Neural crest cell (in vitro differentiated cells): Measurements from ENCODE around the gene PNPLA2. TPM values are rescaled to one million over a fixed set of nuclear protein-coding genes. Genes with fewer than 3 reads are reported as not detected.

Experiments used
- DNase-seq: peaks from one replicate; pipeline ENCODE4 v3.0.0; 2021; ENCODE audit warnings: low read depth, mixed read lengths, low spot score
- H3K27ac Mint-ChIP-seq: one replicate; pipeline ENCODE4 v1.8.0; 2021; ENCODE audit warnings: mild to moderate bottlenecking, mixed read lengths; ENCODE audit not compliant: unreplicated experiment
- H3K27me3 Mint-ChIP-seq: 2 replicates; pipeline ENCODE4 v1.8.0; 2021; ENCODE audit warnings: low read depth, mild to moderate bottlenecking, mixed read lengths
- H3K36me3 Mint-ChIP-seq: 2 replicates; pipeline ENCODE4 v1.8.0; 2021; ENCODE audit warnings: low read depth, mild to moderate bottlenecking, mixed read lengths
- H3K4me1 Mint-ChIP-seq: 2 replicates; pipeline ENCODE4 v1.8.0; 2021; ENCODE audit warnings: mixed read lengths
- H3K4me3 Mint-ChIP-seq: one replicate; pipeline ENCODE4 v1.8.0; 2021; ENCODE audit warnings: mild to moderate bottlenecking, mixed read lengths
- H3K9me3 Mint-ChIP-seq: 2 replicates; pipeline ENCODE4 v1.8.0; 2021; ENCODE audit warnings: mixed read lengths
- total RNA-seq: library from RNA; stranded (reverse); gene quantifications from 2 replicates; pipeline ENCODE4 v1.2.1, GENCODE V29; 2021
- TF ChIP-seq, protein P1 (sequence below): fragments of 200-600 bp; sonication (generic); conservative IDR thresholded peaks from 2 replicates; pipeline ENCODE4 v1.5.0; 2021; ENCODE audit warnings: antibody characterized with exemption, mild to moderate bottlenecking

PNPLA2 gene
- total RNA-seq, 1 donor from 2014 or later, result 34.5 TPM

DNA sequence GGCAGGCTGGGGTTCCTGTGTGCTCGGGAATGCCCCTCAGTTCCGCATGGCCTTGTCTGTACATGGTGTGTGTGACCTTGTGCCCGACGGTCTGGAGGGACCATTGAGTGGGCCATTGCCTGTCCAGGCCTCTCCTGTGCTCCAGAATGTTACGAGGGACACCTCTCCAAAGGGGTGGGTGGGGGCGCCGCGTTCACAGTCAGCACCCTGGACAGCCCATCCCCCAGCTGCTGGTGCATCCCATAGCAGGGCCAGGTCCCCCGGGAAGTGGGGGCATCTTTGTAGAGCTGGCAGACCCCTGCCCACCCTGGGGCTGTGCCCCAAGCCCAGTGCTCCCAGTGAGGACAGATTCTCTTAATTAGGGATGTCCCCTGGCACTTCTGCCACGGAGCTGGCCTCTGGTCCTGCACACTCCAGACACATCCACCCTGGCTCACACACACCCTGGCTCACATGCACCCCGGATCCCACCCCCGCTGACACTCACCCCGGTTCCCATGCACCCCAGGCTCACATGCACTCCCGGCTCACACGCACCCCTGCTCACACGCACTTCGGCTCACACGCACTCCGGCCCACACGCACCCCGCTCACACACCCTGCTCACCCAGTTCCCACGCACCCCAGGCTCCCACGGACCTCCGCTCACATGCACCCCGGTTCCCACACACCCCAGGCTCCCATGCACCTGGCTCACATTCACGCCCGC lies 39.5 kb downstream of the PNPLA2 start:
- H3K27me3 Mint-ChIP-seq, result peaks cover 5% of the 10 kb centered on the region
- peak overlapping the region; percentile 12 for H3K27ac Mint-ChIP-seq
- H3K4me1 Mint-ChIP-seq, result peaks cover 5% of the 10 kb centered on the region
- TF ChIP-seq, protein P1, sequence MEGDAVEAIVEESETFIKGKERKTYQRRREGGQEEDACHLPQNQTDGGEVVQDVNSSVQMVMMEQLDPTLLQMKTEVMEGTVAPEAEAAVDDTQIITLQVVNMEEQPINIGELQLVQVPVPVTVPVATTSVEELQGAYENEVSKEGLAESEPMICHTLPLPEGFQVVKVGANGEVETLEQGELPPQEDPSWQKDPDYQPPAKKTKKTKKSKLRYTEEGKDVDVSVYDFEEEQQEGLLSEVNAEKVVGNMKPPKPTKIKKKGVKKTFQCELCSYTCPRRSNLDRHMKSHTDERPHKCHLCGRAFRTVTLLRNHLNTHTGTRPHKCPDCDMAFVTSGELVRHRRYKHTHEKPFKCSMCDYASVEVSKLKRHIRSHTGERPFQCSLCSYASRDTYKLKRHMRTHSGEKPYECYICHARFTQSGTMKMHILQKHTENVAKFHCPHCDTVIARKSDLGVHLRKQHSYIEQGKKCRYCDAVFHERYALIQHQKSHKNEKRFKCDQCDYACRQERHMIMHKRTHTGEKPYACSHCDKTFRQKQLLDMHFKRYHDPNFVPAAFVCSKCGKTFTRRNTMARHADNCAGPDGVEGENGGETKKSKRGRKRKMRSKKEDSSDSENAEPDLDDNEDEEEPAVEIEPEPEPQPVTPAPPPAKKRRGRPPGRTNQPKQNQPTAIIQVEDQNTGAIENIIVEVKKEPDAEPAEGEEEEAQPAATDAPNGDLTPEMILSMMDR, result no peak
- H3K9me3 Mint-ChIP-seq, result no peaks in the 10 kb centered on the region
- H3K36me3 Mint-ChIP-seq, result no peaks in the 10 kb centered on the region
- DNase-seq, result no peak
- H3K4me3 Mint-ChIP-seq, result peak overlapping the region; percentile 34

- no peaks in the 10 kb centered on the region for H3K36me3 Mint-ChIP-seq
- TF ChIP-seq, protein P1, result no peak
- no peaks in the 10 kb centered on the region for H3K9me3 Mint-ChIP-seq
- no peak overlapping the region for H3K27ac Mint-ChIP-seq
- H3K27me3 Mint-ChIP-seq, result peaks cover 5% of the 10 kb centered on the region
- H3K4me3 Mint-ChIP-seq, result no peak overlapping the region
- H3K4me1 Mint-ChIP-seq, result peaks cover 5% of the 10 kb centered on the region
- no peak for DNase-seq
Measured at GRCh38 chr11:858762-859339, 40.1 kb downstream of the PNPLA2 start.

GRCh38 chr11:859394-860131 lies 40.8 kb downstream of the PNPLA2 start:
- peaks cover 5% of the 10 kb centered on the region for H3K27me3 Mint-ChIP-seq
- DNase-seq, result no peak
- no peaks in the 10 kb centered on the region for H3K36me3 Mint-ChIP-seq
- peaks cover 4% of the 10 kb centered on the region for H3K4me1 Mint-ChIP-seq
- TF ChIP-seq, protein P1, result no peak
- H3K9me3 Mint-ChIP-seq, result no peaks in the 10 kb centered on the region
- H3K4me3 Mint-ChIP-seq, result peak overlapping the region; percentile 34
- no peak overlapping the region for H3K27ac Mint-ChIP-seq

DNA sequence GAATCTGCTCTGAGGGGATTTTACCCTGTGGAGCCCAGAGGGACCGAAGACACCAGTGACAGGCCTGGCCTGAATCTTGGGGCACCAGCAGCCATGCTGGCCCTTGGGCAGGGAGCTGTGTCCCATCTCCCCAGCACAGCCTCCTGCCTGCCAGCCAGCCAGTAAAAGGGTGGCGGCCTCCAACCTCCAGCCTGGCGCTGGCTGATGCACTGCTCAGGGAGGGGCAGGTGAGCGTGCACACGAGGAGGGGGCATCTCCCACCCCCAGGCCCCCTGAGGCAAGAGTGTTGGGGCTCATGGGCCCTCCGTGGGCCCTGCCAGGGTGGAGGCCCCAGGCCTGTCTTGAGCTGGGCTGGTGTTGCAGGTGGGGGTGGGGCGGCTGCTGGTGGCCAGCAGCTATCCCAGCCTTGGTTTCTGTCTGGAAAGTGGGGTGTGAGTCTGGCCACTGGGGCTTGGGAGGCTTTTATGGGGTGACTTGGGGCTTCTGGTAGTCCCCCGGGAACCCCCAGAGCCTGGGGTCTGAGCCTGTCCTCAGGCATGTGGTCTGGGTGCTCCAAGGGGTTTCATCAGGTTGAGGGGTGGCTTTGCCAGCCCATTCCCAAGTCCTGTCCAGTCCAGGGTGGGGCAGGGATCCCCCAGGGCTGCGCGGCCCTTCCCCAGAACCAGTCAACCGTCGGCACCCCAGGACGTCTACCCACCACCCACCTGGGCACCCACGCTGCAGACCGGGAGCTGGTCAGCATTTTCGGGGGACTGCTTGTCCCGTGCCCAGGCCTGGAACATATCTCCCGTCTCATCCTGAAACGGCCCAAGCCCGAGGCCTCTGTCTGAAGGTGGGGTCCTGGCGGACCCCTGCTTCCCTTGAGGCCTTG lies 41.8 kb downstream of the PNPLA2 start:
- H3K4me1 Mint-ChIP-seq, result peaks cover 4% of the 10 kb centered on the region
- H3K27ac Mint-ChIP-seq, result no peak overlapping the region
- peaks cover 2% of the 10 kb centered on the region for H3K27me3 Mint-ChIP-seq
- no peaks in the 10 kb centered on the region for H3K9me3 Mint-ChIP-seq
- no peaks in the 10 kb centered on the region for H3K36me3 Mint-ChIP-seq
- DNase-seq, result no peak
- TF ChIP-seq, protein P1, result no peak
- peak overlapping the region; percentile 67 for H3K4me3 Mint-ChIP-seq

DNA sequence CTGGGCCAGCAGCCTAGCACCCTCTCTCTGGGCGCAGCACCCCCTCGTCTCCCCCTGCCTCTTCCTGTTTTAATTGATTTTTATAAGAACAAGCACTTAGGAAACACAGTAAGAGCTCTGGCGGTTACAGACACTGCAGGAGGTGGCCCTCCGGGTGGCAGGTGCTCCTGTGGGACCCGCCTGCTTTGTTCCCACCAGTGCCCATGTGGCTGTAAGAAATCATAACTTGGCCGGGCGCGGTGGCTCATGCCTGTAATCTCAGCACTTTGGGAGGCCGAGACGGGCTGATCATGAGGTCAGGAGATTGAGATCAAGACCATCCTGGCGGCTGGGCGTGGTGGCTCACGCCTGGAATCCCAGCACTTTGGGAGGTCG lies 42.4 kb downstream of the PNPLA2 start:
- TF ChIP-seq, protein P1, result no peak
- no peak for DNase-seq
- Mint-ChIP-seq H3K9me3 (no peaks in the 10 kb centered on the region), H3K4me3 (peak overlapping the region; percentile 67), H3K36me3 (no peaks in the 10 kb centered on the region), H3K4me1 (peaks cover 4% of the 10 kb centered on the region), H3K27ac (no peak overlapping the region), H3K27me3 (peaks cover 1% of the 10 kb centered on the region)
